HG03135 (cell line): ENCODE data around the gene SUMO4.

Experiments
- ATAC-seq: cut with Tn5 transposase; IDR thresholded peaks from one replicate; pipeline ENCODE4 v1.9.1; 2021; ENCODE audit warnings: mild to moderate bottlenecking, moderate library complexity; ENCODE audit not compliant: unreplicated experiment

SUMO4 gene

DNA sequence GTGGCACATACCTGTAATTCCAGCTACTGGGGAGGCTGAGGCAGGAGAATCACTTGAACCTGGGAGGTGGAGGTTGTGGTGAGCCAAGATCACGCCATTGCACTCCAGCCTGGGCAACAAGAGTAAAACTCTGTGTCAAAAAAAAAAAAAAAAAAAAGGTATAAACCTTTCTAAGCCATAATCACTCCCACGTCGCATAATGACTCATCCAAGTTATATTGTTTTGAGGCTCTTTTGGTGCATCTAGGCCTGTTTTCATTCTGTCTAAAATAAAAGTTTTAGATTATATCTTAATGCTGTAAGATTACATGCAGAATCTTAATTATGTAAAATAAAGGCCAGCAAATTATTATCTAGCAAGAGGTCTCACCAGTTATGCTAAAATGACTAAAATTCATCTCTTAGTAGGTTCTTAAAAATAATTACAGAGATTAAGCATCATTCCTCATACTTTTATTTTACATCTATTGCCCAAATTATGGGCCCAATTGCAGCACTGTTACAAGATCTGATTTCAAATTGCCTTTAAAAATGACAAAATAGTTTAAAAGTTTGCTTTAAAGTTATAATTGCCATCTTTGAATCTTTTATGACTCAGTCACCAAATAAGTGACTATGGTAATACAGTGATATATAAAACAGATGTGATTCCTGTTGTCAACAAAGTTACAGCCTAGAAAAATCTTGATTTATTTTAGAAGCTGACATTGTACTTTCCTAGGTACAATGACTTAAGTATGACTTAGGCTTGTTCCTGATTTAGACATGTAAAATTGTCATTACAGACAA, 10.4 kb upstream of the SUMO4 start:
- no peak for ATAC-seq

GRCh38 chr6:149392093-149392492, 8.0 kb upstream of the SUMO4 start:
- no peak for ATAC-seq

DNA sequence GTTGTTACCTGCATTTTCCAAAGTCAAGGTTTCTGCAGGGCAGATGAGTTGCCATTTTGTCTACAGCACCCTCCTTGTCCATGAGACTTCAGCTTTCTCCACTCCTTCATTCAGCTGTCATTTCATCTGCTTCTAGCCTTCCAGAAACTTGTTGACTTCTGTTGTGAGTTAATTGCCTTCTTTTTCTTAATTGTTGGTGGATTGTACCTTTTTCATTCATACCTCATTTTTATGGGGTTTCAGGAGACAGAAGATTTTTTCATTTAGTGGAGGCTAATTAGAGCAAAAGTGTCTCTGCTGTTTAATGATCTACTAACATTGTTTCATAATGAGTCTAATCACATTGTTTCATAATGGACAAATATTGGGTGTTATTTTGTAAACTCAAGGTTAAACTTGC, 7.5 kb upstream of the SUMO4 start:
- ATAC-seq, result no peak

GRCh38 chr6:149393002-149393679, 6.9 kb upstream of the SUMO4 start:
- ATAC-seq, result no peak

DNA sequence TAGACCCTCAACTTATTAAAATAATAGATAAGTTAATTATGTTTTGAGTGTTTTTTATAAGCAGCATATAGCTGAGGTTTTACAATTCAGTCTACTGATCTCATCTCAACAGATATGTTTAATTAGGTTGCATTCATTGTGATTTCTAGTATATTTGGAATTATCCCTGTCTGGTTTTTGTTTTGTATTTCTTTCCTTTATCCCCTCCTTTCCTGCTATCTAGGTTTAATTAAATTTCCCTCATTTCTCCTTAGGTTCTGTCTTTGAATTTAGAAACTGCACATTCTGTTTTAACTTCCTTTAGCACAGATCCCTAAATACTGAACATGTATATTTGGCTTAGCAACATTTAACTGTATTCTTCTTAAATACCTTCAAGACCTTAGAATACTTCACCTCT, 4.9 kb upstream of the SUMO4 start:
- no peak for ATAC-seq

DNA sequence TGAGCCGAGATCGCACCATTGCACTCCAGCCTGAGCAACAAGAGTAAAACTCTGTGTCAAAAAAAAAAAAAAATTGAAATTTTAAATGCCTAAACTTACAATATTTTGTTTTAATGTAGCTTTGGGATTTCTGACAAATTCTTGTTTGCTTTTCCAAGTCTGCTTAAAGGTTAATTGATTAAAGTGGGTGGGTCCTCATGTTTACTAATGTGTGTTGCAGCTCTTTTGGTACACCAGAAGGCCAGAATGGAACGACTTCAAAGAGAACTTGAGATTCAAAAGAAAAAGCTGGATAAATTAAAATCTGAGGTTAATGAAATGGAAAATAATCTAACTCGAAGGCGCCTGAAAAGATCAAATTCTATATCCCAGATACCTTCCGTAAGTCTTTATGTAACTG, 2.7 kb upstream of the SUMO4 start:
- ATAC-seq, result no peak

DNA sequence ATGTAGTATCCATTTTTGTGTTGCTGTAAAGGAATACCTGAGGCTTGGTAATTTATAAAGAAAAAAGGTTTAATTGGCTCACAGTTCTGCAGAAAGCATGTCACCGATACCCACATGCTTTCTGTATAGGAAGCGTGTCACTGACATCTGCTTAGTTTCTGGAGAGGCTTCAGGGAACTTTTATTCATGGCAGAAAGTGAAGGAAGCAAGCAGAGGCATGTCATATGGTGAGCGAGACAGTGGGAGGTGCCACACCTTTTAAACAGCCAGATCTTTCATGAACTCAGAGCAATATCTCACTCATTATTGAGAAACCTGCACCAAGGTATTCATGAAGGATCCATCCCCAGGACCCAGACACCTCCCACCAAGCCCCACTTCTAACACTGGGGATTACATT, 3.5 kb downstream of the SUMO4 start:
- ATAC-seq, result no peak

GRCh38 chr6:149405823-149406765, 6.0 kb downstream of the SUMO4 start:
- no peak for ATAC-seq

- no peak for ATAC-seq
Measured at GRCh38 chr6:149409617-149410016, 9.6 kb downstream of the SUMO4 start.

DNA sequence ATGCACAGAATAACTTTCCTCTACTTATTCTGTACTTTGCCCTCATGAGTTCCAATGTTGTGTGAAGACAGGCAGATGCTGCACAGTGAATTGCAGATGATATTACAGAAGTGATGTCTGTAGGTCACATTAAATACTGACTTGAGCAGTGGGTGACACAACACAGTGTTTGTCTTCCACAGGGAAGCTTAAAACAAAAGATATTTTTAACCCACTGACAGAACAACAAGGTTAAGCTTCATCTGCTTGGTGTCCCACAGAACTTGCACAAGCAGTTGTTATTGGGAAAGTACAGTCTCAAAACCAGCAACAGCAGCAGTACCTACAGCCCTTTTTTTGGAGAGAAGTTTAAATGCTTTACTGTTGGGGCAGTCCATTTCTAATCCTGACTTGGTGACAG, 10.5 kb downstream of the SUMO4 start:
- ATAC-seq, result no peak

DNA sequence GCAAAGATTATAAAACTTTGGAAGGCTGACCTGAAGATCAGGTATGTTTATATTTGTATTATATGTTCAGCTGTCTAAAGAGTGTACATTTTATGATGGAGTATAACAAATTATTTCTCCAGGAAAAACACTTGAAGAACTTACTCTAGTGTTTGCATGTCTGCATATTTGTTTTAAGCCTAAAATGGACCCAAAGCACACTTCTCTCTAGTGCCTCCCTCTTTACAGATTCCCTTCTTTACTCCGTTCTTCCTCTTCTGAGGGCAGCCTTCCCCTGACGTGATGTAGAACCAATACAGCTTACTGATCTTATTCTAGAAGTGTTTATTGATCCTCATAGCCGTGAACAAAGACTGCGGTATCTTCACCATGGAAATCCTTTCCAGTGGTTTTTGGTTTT, 13.9 kb downstream of the SUMO4 start:
- no peak for ATAC-seq

DNA sequence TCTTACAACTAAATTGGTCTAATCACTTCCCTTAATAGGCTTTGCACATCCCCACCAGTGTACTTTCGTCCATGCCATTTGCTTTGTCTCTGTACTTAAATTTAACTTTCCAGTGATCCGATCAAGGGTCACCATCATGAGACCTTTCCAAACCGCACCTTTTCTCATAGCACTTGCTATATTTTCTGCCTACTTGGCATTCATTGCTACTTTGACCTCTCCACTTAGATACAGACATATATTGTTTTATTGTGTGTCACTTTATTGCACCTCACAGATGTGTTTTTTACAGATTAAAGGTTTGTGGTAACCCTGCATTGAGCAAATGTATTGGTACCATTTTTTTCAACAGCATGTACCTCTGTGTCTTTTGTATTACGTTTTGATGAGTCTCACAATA, 14.8 kb downstream of the SUMO4 start:
- no peak for ATAC-seq

DNA sequence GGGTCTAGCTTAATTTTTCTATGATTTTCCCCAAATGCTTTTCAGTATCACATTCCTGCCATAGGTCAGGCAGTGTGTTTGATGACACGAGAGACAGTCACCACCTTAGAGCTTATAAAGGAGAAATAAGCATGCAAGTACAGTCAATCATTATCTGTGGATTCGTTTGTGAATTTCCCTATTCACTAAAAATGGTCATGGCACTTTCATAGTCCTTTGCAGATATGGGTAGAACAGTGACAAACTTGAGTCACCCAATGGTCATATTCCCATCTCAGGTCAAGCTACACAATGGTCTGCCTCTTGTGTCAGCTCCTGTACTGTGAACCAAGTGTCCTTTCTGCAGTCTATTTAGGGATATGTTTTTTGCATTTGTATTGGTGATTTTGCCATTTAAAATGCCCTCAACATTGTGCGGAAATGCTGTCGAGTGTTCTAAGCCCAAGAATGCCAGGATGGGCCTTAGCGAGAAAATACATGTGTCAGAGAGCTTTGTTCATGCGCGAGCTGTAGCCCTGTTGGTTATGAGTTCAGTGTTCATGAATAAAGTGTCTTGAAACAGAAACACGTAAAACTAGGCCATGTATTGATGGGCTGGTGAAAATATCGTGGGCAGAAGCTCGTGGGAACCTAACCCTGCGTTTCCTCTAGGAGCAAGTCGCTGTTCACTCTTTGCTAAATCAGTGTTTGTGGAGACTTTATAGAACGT, 19.8 kb downstream of the SUMO4 start:
- ATAC-seq, result no peak

- no peak for ATAC-seq
Measured at GRCh38 chr6:149421132-149421531, 21.1 kb downstream of the SUMO4 start.

DNA sequence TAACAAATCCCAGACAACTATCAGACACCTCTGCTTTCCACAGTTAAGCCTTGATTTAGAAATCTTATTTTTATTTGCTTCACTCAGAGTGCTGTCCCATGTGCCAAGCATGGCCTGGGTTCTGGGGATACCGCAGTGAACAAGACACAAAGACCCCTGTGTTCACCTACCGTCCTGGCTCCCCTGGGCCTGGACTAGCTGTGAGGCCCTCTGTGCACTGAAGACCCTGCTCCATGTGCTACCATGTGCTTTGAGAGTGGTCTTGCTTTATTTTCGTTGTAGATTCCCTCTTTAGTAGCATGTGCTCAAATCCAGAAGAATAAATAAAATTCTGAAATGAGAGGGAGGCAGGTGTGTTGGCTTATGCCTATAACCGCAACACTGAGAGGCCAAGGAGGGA, 22.5 kb downstream of the SUMO4 start:
- no peak for ATAC-seq

GRCh38 chr6:149423964-149424440, 23.9 kb downstream of the SUMO4 start:
- no peak for ATAC-seq

DNA sequence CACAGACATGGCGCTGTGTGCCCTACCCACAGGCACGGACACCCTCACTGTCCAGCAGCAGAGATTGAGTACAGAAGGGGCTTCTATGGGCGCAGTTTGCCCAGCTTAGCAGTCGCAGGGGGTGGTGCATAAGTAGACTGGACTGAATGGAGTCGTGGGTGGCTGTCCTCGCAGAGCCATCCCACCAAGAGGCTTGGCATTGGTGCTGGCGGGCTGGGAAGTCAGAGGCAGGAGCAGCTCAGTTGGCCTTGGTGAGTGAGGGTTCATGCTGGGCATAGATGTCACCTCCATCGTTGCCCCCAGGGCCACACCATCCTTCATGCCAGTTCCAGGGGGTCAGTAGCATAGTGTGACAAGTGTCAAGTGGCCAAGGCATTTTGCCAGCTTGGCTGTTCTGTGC, 25.2 kb downstream of the SUMO4 start:
- no peak for ATAC-seq

- ATAC-seq, result no peak
Measured at GRCh38 chr6:149425754-149426153, 25.7 kb downstream of the SUMO4 start.

GRCh38 chr6:149428606-149429005, 28.5 kb downstream of the SUMO4 start:
- no peak for ATAC-seq

GRCh38 chr6:149429427-149430360, 29.6 kb downstream of the SUMO4 start:
- no peak for ATAC-seq
